Left ventricle myocardium inferior (tissue), 1 donor: ENCODE data around the gene CCDC190. TPM values are rescaled to one million over a fixed set of nuclear protein-coding genes. Genes with fewer than 3 reads are reported as not detected.

Experiments
- DNase-seq: peaks from one replicate; pipeline ENCODE4 v3.0.0-alpha.2; 2020
- H3K27ac ChIP-seq: fragments of 200-600 bp; replicated peaks from 2 replicates; pipeline ENCODE4 v1.8.0; 2021
- H3K27me3 ChIP-seq: fragments of 200-600 bp; 2 replicates; pipeline ENCODE4 v1.8.0; 2021; ENCODE audit warnings: low read depth
- H3K36me3 ChIP-seq: fragments of 200-600 bp; 2 replicates; pipeline ENCODE4 v1.8.0; 2021
- H3K4me1 ChIP-seq: fragments of 200-600 bp; 2 replicates; pipeline ENCODE4 v1.8.0; 2021
- H3K4me3 ChIP-seq: fragments of 200-600 bp; 2 replicates; pipeline ENCODE4 v1.8.0; 2021; ENCODE audit warnings: mild to moderate bottlenecking, moderate library complexity
- H3K9me3 ChIP-seq: fragments of 200-600 bp; replicated peaks from 2 replicates; pipeline ENCODE4 v1.8.0; 2021
- intact Hi-C: fragments of 100-400 bp; cut with micrococcal nuclease; formaldehyde crosslinking; loops from one replicate; pipeline ENCODE4 v1.11.0; 2022
- total RNA-seq: library from RNA; stranded (reverse); fragmentation: NEBNext Ultra II Directional; extraction: Animal tissue kit (Norgen Biotek cat#: 25700); gene quantifications from one replicate; pipeline ENCODE4 v1.2.1, GENCODE V29; 2021
- TF ChIP-seq, protein P1 (sequence below): fragments of 200-600 bp; IDR thresholded peaks from 2 replicates; pipeline ENCODE4 v1.8.0; 2021; ENCODE audit warnings: antibody characterized with exemption, mild to moderate bottlenecking, borderline replicate concordance
- donor health status: DM: no; HTN: yes; CAD: no; lungs with severe emphysema.

CCDC190 gene
- total RNA-seq, 1 donor from 2014 or later: 0.80 TPM

- TF ChIP-seq, protein P1, sequence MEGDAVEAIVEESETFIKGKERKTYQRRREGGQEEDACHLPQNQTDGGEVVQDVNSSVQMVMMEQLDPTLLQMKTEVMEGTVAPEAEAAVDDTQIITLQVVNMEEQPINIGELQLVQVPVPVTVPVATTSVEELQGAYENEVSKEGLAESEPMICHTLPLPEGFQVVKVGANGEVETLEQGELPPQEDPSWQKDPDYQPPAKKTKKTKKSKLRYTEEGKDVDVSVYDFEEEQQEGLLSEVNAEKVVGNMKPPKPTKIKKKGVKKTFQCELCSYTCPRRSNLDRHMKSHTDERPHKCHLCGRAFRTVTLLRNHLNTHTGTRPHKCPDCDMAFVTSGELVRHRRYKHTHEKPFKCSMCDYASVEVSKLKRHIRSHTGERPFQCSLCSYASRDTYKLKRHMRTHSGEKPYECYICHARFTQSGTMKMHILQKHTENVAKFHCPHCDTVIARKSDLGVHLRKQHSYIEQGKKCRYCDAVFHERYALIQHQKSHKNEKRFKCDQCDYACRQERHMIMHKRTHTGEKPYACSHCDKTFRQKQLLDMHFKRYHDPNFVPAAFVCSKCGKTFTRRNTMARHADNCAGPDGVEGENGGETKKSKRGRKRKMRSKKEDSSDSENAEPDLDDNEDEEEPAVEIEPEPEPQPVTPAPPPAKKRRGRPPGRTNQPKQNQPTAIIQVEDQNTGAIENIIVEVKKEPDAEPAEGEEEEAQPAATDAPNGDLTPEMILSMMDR: no peak
- no peak for DNase-seq
These were observed 8.0 kb upstream of the CCDC190 start for GRCh38 chr1:162868972-162869371.

GRCh38 chr1:162861625-162862024 lies 650 bp upstream of the CCDC190 start:
- intact Hi-C loops: no loop called here
- H3K27me3 ChIP-seq: no peaks in the 10 kb centered on the region
- no peaks in the 10 kb centered on the region for H3K9me3 ChIP-seq
- TF ChIP-seq, protein P1: no peak
- peaks cover 17% of the 10 kb centered on the region for H3K4me1 ChIP-seq
- peak overlapping the region; percentile 58 for H3K27ac ChIP-seq
- DNase-seq: no peak
- no peak overlapping the region for H3K4me3 ChIP-seq
- no peaks in the 10 kb centered on the region for H3K36me3 ChIP-seq

More at GRCh38 chr1:162868972-162869371, 8.0 kb upstream of the CCDC190 start:
- H3K4me3 ChIP-seq: no peak overlapping the region
- H3K4me1 ChIP-seq: no peaks in the 10 kb centered on the region
- no peaks in the 10 kb centered on the region for H3K27me3 ChIP-seq
- H3K27ac ChIP-seq: no peak overlapping the region
- intact Hi-C loops: no loop called here
- H3K36me3 ChIP-seq: no peaks in the 10 kb centered on the region
- H3K9me3 ChIP-seq: peaks cover 18% of the 10 kb centered on the region

DNA sequence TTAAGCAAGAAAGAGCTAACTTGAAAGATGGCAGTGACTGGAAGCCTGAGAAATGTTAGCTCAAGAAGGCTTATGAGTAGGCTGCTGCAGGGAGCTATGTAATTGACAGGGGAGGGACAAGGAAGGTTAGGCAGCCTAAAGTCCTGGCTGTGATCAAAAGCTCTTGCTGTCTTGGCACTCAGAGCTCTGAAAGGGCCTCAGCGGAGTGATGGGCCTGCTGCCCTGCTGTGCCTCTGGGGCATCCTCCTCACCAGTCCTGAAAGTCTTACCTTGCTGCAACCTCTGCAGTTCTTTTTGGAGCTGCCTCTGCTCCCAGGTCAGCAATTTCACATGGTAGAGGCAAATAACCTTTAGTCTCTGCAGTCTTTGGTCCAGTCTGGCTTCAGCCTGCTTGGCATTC lies 1.8 kb downstream of the CCDC190 start:
- no peak for DNase-seq
- H3K9me3 ChIP-seq: no peaks in the 10 kb centered on the region
- H3K27ac ChIP-seq: no peak overlapping the region
- H3K4me3 ChIP-seq: no peak overlapping the region
- no peaks in the 10 kb centered on the region for H3K27me3 ChIP-seq
- TF ChIP-seq, protein P1: no peak
- H3K36me3 ChIP-seq: no peaks in the 10 kb centered on the region
- intact Hi-C loops: no loop called here
- H3K4me1 ChIP-seq: peaks cover 17% of the 10 kb centered on the region

GRCh38 chr1:162857850-162858249 lies 3.1 kb downstream of the CCDC190 start:
- TF ChIP-seq, protein P1: no peak
- Histone ChIP-seq H3K36me3 (no peaks in the 10 kb centered on the region), H3K27me3 (no peaks in the 10 kb centered on the region), H3K4me3 (no peak overlapping the region), H3K4me1 (peaks cover 17% of the 10 kb centered on the region), H3K9me3 (no peaks in the 10 kb centered on the region), H3K27ac (no peak overlapping the region)
- intact Hi-C loops: no loop called here
- DNase-seq: no peak

DNA sequence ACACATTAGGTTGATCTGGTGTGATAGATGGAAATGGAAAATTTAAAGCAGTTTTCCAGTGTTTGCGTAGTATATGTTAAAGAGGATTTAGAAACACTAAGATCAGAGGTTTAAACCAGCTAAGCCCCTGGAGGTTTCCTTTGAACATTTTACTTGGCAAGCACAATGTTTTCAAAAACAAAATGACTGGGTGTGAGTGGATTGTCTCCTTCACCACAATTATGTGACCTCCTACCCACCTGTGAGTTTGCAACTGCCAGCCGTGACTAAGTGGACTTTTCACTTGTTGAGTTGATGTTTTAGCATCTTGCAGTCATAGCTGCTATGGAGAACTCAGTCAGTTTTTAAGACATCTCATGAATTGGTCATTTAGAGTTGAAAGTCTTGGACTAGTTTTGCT lies 4.7 kb downstream of the CCDC190 start:
- H3K27me3 ChIP-seq: no peaks in the 10 kb centered on the region
- H3K4me1 ChIP-seq: peaks cover 5% of the 10 kb centered on the region
- intact Hi-C loops: no loop called here
- no peak overlapping the region for H3K4me3 ChIP-seq
- H3K27ac ChIP-seq: no peak overlapping the region
- no peaks in the 10 kb centered on the region for H3K36me3 ChIP-seq
- H3K9me3 ChIP-seq: no peaks in the 10 kb centered on the region
- TF ChIP-seq, protein P1: no peak
- no peak for DNase-seq
